ENCODE data around the gene JAKMIP3.

The JAKMIP3 gene

DNA sequence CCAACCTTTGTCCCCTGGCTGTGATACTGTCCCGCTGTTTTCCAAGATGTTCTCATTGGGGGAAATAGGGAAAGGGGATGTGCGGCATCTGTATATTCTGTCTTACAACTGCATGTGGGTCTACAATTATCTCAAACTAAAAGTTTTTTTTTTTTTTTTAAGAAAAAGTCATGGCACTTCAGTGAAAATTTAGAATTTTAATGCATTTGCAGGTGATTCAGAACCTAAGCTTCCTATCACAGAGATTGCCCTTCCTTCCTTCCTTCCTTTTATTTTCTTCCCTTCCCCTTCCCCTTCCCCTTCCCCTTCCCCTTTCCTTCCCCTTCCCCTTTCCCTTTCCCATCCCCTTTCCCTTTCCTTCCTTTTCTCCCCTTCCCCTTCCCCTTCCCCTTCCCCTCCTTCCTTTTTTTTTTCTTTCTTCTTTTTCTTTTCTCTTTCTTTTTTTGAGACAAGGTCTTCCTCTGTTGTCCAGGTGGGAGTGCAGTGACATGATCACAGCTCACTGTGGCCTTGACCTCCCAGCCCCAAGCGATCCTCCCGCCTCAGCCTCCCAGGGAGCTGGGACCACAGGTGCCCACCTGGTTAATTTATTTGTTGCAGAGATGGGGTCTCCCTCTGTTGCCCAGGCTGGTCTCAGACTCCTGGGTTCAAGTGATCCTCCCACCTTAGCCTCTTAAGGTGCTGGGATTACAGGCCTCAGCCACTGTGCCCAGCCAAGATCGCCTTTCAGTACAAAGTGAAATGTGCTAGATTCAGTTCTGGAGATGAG lies 32.0 kb downstream of the JAKMIP3 start:
- H3K4me3 ChIP-seq (ENCODE audit: low read length), result no peak overlapping the region
- H3K23ac ChIP-seq (ENCODE audit: low read length), result no peak overlapping the region
- H2AK5ac ChIP-seq (ENCODE audit: low read length), result no peak overlapping the region
- H2BK5ac ChIP-seq (ENCODE audit: low read length), result no peak overlapping the region
- H3K56ac ChIP-seq (ENCODE audit: low read length), result no peak overlapping the region
- no peak overlapping the region for H3K9ac ChIP-seq (ENCODE audit: low read length)
- no peaks in the 10 kb centered on the region for H3K27me3 ChIP-seq (ENCODE audit: insufficient read depth, low read length, poor library complexity)
- no peak overlapping the region for H3K18ac ChIP-seq (ENCODE audit: low read length)
- no peak overlapping the region for H3K4me2 ChIP-seq (ENCODE audit: low read length)
- no peak overlapping the region for H2BK15ac ChIP-seq (replicated peaks; ENCODE audit: low read depth)
- H3K79me1 ChIP-seq (ENCODE audit: low read length), result no peaks in the 10 kb centered on the region
- no peak overlapping the region for H2BK120ac ChIP-seq (ENCODE audit: low read depth, low read length)
- no CpG with 5 or more reads among the region's 5 CpGs for WGBS (ENCODE audit: extremely low coverage, insufficient coverage, low lambda C conversion rate)
- H3K79me2 ChIP-seq (ENCODE audit: control insufficient read depth, insufficient read depth, low read length), result no peaks in the 10 kb centered on the region
- no peak for DNase-seq
- no peaks in the 10 kb centered on the region for H3K4me1 ChIP-seq (ENCODE audit: control insufficient read depth, low read depth, low read length)
- H3K27ac ChIP-seq (ENCODE audit: low read depth, low read length), result no peak overlapping the region
- H4K5ac ChIP-seq (ENCODE audit: low read length), result no peak overlapping the region
- no peak overlapping the region for H3K4ac ChIP-seq (ENCODE audit: low read depth, low read length)
- H3K36me3 ChIP-seq (ENCODE audit: control insufficient read depth, insufficient read depth, low read length), result no peaks in the 10 kb centered on the region
- no peak overlapping the region for H4K8ac ChIP-seq (ENCODE audit: low read depth, low read length)

DNA sequence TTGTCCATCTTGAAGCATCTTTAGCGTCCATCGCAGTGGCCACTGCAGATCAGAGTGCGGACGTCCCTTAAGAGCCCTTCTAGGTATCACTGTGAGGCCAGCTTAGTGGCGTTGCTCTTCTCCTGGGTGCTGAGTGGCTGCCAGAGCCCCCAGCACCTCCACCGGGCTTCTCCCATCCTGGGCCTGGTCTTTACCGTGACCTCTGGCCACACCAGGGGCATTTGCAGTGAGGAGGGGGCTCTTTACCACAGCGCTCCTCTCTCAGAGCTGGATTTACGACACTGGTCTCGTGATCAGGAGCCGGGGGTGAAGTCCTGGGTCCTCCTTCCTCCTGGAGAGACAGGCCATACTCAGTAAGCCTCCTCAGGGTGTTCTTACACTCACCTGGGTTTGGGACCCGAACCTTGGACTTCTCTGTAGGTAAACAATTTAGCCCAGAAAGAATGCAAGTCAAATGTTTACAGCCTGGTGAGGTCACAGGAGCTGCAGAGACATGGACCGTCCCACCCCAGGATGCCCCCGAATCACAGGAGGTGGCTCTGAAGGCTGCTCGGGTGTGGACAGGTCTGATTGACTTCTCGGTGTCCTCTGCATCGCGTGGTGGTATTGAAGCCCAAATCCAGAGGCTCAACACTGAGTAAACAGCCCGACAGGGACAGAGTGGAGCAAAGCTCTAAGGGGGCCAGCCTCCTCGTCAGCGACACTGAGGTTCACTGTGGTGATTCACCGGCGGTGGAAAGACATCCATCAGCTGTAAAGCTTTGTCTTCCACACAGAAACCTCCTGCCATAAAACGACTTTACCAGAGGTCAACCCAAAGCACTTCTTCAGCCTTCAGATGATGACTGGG lies 33.0 kb downstream of the JAKMIP3 start:
- H2BK5ac ChIP-seq (ENCODE audit: low read length), result no peak overlapping the region
- H3K18ac ChIP-seq (ENCODE audit: low read length), result no peak overlapping the region
- no peak overlapping the region for H2AK5ac ChIP-seq (ENCODE audit: low read length)
- no peak overlapping the region for H2BK15ac ChIP-seq (replicated peaks; ENCODE audit: low read depth)
- H3K9ac ChIP-seq (ENCODE audit: low read length), result no peak overlapping the region
- no peak for DNase-seq
- H3K56ac ChIP-seq (ENCODE audit: low read length), result no peak overlapping the region
- no peak overlapping the region for H3K4ac ChIP-seq (ENCODE audit: low read depth, low read length)
- H3K79me1 ChIP-seq (ENCODE audit: low read length), result no peaks in the 10 kb centered on the region
- H3K4me1 ChIP-seq (ENCODE audit: control insufficient read depth, low read depth, low read length), result no peaks in the 10 kb centered on the region
- H3K4me3 ChIP-seq (ENCODE audit: low read length), result no peak overlapping the region
- H3K36me3 ChIP-seq (ENCODE audit: control insufficient read depth, insufficient read depth, low read length), result no peaks in the 10 kb centered on the region
- H3K79me2 ChIP-seq (ENCODE audit: control insufficient read depth, insufficient read depth, low read length), result no peaks in the 10 kb centered on the region
- no peak overlapping the region for H3K4me2 ChIP-seq (ENCODE audit: low read length)
- H4K8ac ChIP-seq (ENCODE audit: low read depth, low read length), result no peak overlapping the region
- no peak overlapping the region for H3K27ac ChIP-seq (ENCODE audit: low read depth, low read length)
- H4K5ac ChIP-seq (ENCODE audit: low read length), result no peak overlapping the region
- no CpG with 5 or more reads among the region's 24 CpGs for WGBS (ENCODE audit: extremely low coverage, insufficient coverage, low lambda C conversion rate)
- no peak overlapping the region for H3K23ac ChIP-seq (ENCODE audit: low read length)
- H3K27me3 ChIP-seq (ENCODE audit: insufficient read depth, low read length, poor library complexity), result no peaks in the 10 kb centered on the region
- H2BK120ac ChIP-seq (ENCODE audit: low read depth, low read length), result no peak overlapping the region

DNA sequence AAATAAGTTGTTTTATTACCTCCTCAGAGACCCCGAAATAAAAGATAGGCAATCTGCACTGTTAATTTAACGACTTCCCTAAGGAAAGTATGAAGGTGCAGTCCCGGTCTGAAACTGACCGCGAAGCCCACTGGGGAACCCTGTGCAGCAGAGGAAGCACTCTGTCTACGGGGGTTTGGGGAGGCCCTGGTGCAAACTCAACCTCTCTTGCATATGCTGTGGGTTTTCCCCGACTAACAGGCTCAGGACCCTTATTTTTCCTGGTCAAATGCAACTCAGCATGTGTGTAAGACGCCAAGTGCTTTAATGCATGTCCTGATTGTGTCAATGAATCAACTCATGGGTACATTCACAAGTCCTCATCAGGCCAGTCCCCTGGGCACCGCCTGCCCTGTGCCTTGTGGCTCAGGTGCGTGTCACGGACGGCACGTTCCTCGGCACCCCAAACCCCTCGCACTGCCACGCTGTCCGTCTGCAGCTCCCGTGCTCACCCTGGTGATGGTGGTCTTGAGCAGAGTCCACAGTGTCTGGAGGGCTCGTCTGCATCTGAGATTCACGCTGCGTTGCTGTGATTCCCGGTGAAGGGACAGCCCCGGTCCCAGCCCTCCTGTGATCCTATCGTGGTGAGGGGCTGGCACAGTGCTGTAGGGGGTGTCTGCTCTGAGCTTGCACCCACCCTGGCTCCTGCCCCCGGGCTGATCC lies 33.8 kb downstream of the JAKMIP3 start:
- Histone ChIP-seq H4K8ac (ENCODE audit: low read depth, low read length) (no peak overlapping the region), H3K36me3 (ENCODE audit: control insufficient read depth, insufficient read depth, low read length) (no peaks in the 10 kb centered on the region), H3K4me1 (ENCODE audit: control insufficient read depth, low read depth, low read length) (no peaks in the 10 kb centered on the region), H3K56ac (ENCODE audit: low read length) (no peak overlapping the region), H2BK15ac (replicated peaks; ENCODE audit: low read depth) (no peak overlapping the region), H3K79me1 (ENCODE audit: low read length) (no peaks in the 10 kb centered on the region), H3K18ac (ENCODE audit: low read length) (no peak overlapping the region), H2BK5ac (ENCODE audit: low read length) (no peak overlapping the region), H3K4me2 (ENCODE audit: low read length) (no peak overlapping the region), H3K79me2 (ENCODE audit: control insufficient read depth, insufficient read depth, low read length) (no peaks in the 10 kb centered on the region), H3K23ac (ENCODE audit: low read length) (peak overlapping the region; percentile 66), H3K4me3 (ENCODE audit: low read length) (no peak overlapping the region), H2AK5ac (ENCODE audit: low read length) (no peak overlapping the region), H2BK120ac (ENCODE audit: low read depth, low read length) (no peak overlapping the region), H3K27me3 (ENCODE audit: insufficient read depth, low read length, poor library complexity) (no peaks in the 10 kb centered on the region), H3K9ac (ENCODE audit: low read length) (no peak overlapping the region), H3K27ac (ENCODE audit: low read depth, low read length) (no peak overlapping the region), H4K5ac (ENCODE audit: low read length) (no peak overlapping the region), H3K4ac (ENCODE audit: low read depth, low read length) (no peak overlapping the region)
- DNase-seq, result no peak
- WGBS (ENCODE audit: extremely low coverage, insufficient coverage, low lambda C conversion rate), result no CpG with 5 or more reads among the region's 25 CpGs

DNA sequence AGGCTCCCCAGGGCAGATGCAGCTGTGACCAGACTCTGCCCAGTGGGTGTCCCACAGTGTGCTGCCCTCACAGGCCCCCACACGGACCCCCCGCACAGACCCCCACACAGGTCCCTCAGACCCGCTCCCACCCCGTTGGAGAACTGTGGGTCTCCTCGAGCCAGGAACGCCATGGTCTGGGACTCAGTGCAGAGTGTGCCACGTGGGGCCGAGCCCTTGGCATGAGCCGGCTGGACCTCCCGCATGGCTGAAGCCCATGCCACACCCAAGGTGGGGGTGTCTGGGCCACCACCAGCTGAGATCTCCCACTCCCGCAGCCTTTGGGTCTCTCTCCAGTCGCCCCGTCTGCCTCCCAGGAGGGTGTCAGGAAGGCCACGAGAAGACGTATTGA lies 34.3 kb downstream of the JAKMIP3 start:
- Histone ChIP-seq H3K27ac (ENCODE audit: low read depth, low read length) (no peak overlapping the region), H3K79me1 (ENCODE audit: low read length) (no peaks in the 10 kb centered on the region), H3K79me2 (ENCODE audit: control insufficient read depth, insufficient read depth, low read length) (no peaks in the 10 kb centered on the region), H4K5ac (ENCODE audit: low read length) (no peak overlapping the region), H2BK5ac (ENCODE audit: low read length) (no peak overlapping the region), H3K4me2 (ENCODE audit: low read length) (no peak overlapping the region), H3K18ac (ENCODE audit: low read length) (no peak overlapping the region), H3K9ac (ENCODE audit: low read length) (no peak overlapping the region), H3K27me3 (ENCODE audit: insufficient read depth, low read length, poor library complexity) (no peaks in the 10 kb centered on the region), H4K8ac (ENCODE audit: low read depth, low read length) (no peak overlapping the region), H2BK15ac (replicated peaks; ENCODE audit: low read depth) (no peak overlapping the region), H3K23ac (ENCODE audit: low read length) (no peak overlapping the region), H2BK120ac (ENCODE audit: low read depth, low read length) (no peak overlapping the region), H3K4me3 (ENCODE audit: low read length) (no peak overlapping the region), H3K4ac (ENCODE audit: low read depth, low read length) (no peak overlapping the region), H3K4me1 (ENCODE audit: control insufficient read depth, low read depth, low read length) (no peaks in the 10 kb centered on the region), H3K56ac (ENCODE audit: low read length) (no peak overlapping the region), H3K36me3 (ENCODE audit: control insufficient read depth, insufficient read depth, low read length) (no peaks in the 10 kb centered on the region), H2AK5ac (ENCODE audit: low read length) (no peak overlapping the region)
- no peak for DNase-seq
- no CpG with 5 or more reads among the region's 15 CpGs for WGBS (ENCODE audit: extremely low coverage, insufficient coverage, low lambda C conversion rate)

DNA sequence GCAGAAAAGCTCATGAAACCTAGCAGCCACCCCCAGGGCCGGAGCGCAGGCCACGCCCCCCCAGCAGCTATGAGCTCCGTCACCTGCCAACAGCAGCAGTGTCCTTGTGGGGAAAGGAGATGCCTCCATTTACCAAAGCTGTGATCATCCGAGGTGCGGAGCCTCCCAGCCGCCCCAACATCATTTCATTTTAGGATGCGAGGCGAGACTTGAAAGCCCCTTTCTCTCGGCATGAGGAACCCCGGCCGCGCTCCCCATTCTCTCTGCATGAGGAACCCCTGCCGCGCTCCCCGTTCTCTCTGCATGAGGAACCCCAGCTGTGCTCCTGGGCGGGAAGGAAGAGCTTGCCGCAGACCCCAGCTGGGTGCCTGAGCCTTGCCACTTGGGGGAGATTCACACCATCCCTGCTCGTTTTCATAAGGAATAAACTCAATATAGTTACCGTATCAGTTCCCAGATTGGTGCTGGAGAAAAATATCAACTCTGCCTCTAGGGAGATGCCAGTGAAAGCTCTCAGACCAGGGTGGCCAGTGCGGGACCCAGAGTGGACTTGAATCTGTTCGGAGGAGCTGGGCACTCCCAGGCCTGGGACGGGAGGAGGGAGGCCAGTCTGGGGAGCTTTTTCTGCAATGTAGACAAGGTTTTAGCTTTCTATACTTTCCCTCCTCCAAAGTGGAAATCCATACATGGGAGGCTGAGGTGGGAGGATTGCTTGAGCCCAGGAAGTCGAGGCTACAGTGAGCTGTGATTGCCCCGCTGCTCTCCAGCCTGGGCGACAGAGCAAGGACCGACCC lies 35.0 kb downstream of the JAKMIP3 start:
- H3K23ac ChIP-seq (ENCODE audit: low read length), result no peak overlapping the region
- H2BK15ac ChIP-seq (replicated peaks; ENCODE audit: low read depth), result no peak overlapping the region
- H2AK5ac ChIP-seq (ENCODE audit: low read length), result no peak overlapping the region
- no peak overlapping the region for H3K4me2 ChIP-seq (ENCODE audit: low read length)
- H4K5ac ChIP-seq (ENCODE audit: low read length), result no peak overlapping the region
- H3K79me2 ChIP-seq (ENCODE audit: control insufficient read depth, insufficient read depth, low read length), result no peaks in the 10 kb centered on the region
- H3K79me1 ChIP-seq (ENCODE audit: low read length), result no peaks in the 10 kb centered on the region
- no peak overlapping the region for H3K4me3 ChIP-seq (ENCODE audit: low read length)
- no peak overlapping the region for H3K4ac ChIP-seq (ENCODE audit: low read depth, low read length)
- H3K4me1 ChIP-seq (ENCODE audit: control insufficient read depth, low read depth, low read length), result no peaks in the 10 kb centered on the region
- no peak overlapping the region for H3K56ac ChIP-seq (ENCODE audit: low read length)
- H3K36me3 ChIP-seq (ENCODE audit: control insufficient read depth, insufficient read depth, low read length), result no peaks in the 10 kb centered on the region
- H3K27me3 ChIP-seq (ENCODE audit: insufficient read depth, low read length, poor library complexity), result no peaks in the 10 kb centered on the region
- no peak for DNase-seq
- WGBS (ENCODE audit: extremely low coverage, insufficient coverage, low lambda C conversion rate), result no CpG with 5 or more reads among the region's 27 CpGs
- no peak overlapping the region for H4K8ac ChIP-seq (ENCODE audit: low read depth, low read length)
- H3K18ac ChIP-seq (ENCODE audit: low read length), result no peak overlapping the region
- no peak overlapping the region for H2BK120ac ChIP-seq (ENCODE audit: low read depth, low read length)
- no peak overlapping the region for H3K27ac ChIP-seq (ENCODE audit: low read depth, low read length)
- H3K9ac ChIP-seq (ENCODE audit: low read length), result no peak overlapping the region
- H2BK5ac ChIP-seq (ENCODE audit: low read length), result no peak overlapping the region

All from mesendoderm (in vitro differentiated cells).